MCF 10A (cell line): Measurements from ENCODE around the gene GET4. TPM values are rescaled to one million over a fixed set of nuclear protein-coding genes. Genes with fewer than 3 reads are reported as not detected.

Experiments used
- Bru-seq: library from RNA; stranded (reverse); fragments of 400-500 nt; gene quantifications from one replicate; lab custom pipeline; 2021; lab: Mats Ljungman, UMichigan
- BruChase-seq, 2 experiments: library from RNA; stranded (reverse); fragments of 400-500 nt; gene quantifications; one replicate each; lab custom pipeline; 2021; lab: Mats Ljungman, UMichigan
- BruUV-seq: library from RNA; stranded (reverse); fragments of 400-500 nt; replicated peaks from 2 replicates; lab custom pipeline; 2021; lab: Mats Ljungman, UMichigan
- CTCF ChIA-PET: fragments of 300-600 bp; sonication (Branson Sonifier 250); formaldehyde crosslinking; extraction: SDS; loops from one replicate; lab custom pipeline; 2021; ENCODE audit warnings: antibody characterized with exemption, inconsistent platforms; lab: Yijun Ruan, JAX
- POLR2A ChIA-PET: fragments of 300-600, 350-650 bp; sonication (Branson Sonifier 250); formaldehyde crosslinking; extraction: SDS; loops from one replicate; lab custom pipeline; 2020; ENCODE audit warnings: antibody characterized with exemption, inconsistent platforms; lab: Yijun Ruan, JAX
- DNase-seq: peaks from one replicate; pipeline ENCODE4 v3.0.0-alpha.2; 2018; ENCODE audit not compliant: unreplicated experiment
- H3K27ac Mint-ChIP-seq: one replicate; pipeline ENCODE4 v1.8.0; 2022; ENCODE audit warnings: mild to moderate bottlenecking, low read depth, mixed read lengths; ENCODE audit not compliant: unreplicated experiment
- H3K27me3 Mint-ChIP-seq: one replicate; pipeline ENCODE4 v1.8.0; 2022; ENCODE audit warnings: mixed read lengths; ENCODE audit not compliant: insufficient read depth, unreplicated experiment
- H3K36me3 Mint-ChIP-seq: one replicate; pipeline ENCODE4 v1.8.0; 2022; ENCODE audit warnings: mild to moderate bottlenecking, moderate library complexity, mixed read lengths; ENCODE audit not compliant: insufficient read depth, unreplicated experiment
- H3K4me1 Mint-ChIP-seq: one replicate; pipeline ENCODE4 v1.8.0; 2022; ENCODE audit warnings: mixed read lengths; ENCODE audit not compliant: insufficient read depth, unreplicated experiment
- H3K4me3 Mint-ChIP-seq: one replicate; pipeline ENCODE4 v1.8.0; 2022; ENCODE audit warnings: mild to moderate bottlenecking, moderate library complexity, mixed read lengths; ENCODE audit not compliant: unreplicated experiment
- H3K9me3 Mint-ChIP-seq: one replicate; pipeline ENCODE4 v1.8.0; 2022; ENCODE audit warnings: mixed read lengths; ENCODE audit not compliant: unreplicated experiment
- CTCF ChIP-seq: fragments of 200-600 bp; IDR thresholded peaks from one replicate; pipeline ENCODE4 v1.8.0; 2022; ENCODE audit warnings: antibody characterized with exemption, mild to moderate bottlenecking; ENCODE audit not compliant: unreplicated experiment
- intact Hi-C: fragments of 100-400 bp; cut with micrococcal nuclease; formaldehyde crosslinking; loops from 2 replicates; pipeline ENCODE4 v1.14.1; 2022
- long read RNA-seq: library from polyadenylated mRNA; stranded (forward); transcript quantifications from one replicate; pipeline ENCODE4 v2.0.0, GENCODE V29; 2022
- total RNA-seq: library from RNA; stranded (reverse); gene quantifications from 2 replicates; pipeline ENCODE4 v1.2.3, GENCODE V29; 2022

The GET4 gene
- total RNA-seq (32.6 and 43.9 TPM in 2 replicates), Bru-seq, nascent RNA (percentile 62 among the genes with signal in this experiment), BruChase-seq, experiment 1, labeled RNA remaining after a 6-hour chase (percentile 85 among the genes with signal in this experiment), BruChase-seq, experiment 2, labeled RNA remaining after a 2-hour chase (percentile 76 among the genes with signal in this experiment)
- long read RNA-seq, full-length matches to known transcripts: 86 of 310 reads
- long read RNA-seq, partial matches to known transcripts: 4 of 310 reads
- long read RNA-seq, other reads (novel, unspliced or antisense): 220 of 310 reads

- POLR2A ChIA-PET: interaction anchor here (0.5 to 3.2 kb wide), 13 partner anchors 9 to 550 kb away, joined by 3 to 39 read pairs (median 4); partner anchors contain the start of genes PRKAR1B and SUN1
- H3K4me1 Mint-ChIP-seq: no peaks in the 10 kb centered on the region
- intact Hi-C loops: loop anchor here (10.0 kb wide), 1 partner anchor 552 kb away; no protein-coding TSS in a partner anchor
- TF ChIP-seq CTCF: peak; percentile 20
- H3K36me3 Mint-ChIP-seq: peaks cover 37% of the 10 kb centered on the region
- peak within 1 kb of the TSS; percentile 93 for H3K27ac Mint-ChIP-seq
- no peaks in the 10 kb centered on the region for H3K27me3 Mint-ChIP-seq
- H3K4me3 Mint-ChIP-seq: peak within 1 kb of the TSS; percentile 99
- DNase-seq: peak; percentile 87
- no peaks in the 10 kb centered on the region for H3K9me3 Mint-ChIP-seq
- BruUV-seq: no TSS peak
- CTCF ChIA-PET: interaction anchor here (0.9 to 1.6 kb wide), 7 partner anchors 9 to 92 kb away, joined by 3 to 6 read pairs (median 3); no protein-coding TSS in a partner anchor
Observed at GRCh38 chr7:876077-876971, at the start of gene GET4. Gene GET4 (plus strand): TSS chr7:876554. CDS start chr7:876646, 92 bp downstream.

GRCh38 chr7:828793-829561 lies 47.4 kb upstream of the GET4 start:
- Mint-ChIP-seq H3K27me3 (no peaks in the 10 kb centered on the region), H3K4me3 (no peak overlapping the region), H3K36me3 (peaks cover 38% of the 10 kb centered on the region), H3K27ac (no peak overlapping the region), H3K4me1 (peaks cover 31% of the 10 kb centered on the region), H3K9me3 (no peaks in the 10 kb centered on the region)
- BruUV-seq: no TSS peak
- intact Hi-C loops: no loop called here
- ChIA-PET POLR2A (interaction anchor here (1.1 to 8.3 kb wide), 5 partner anchors 11 to 44 kb away, joined by 3 to 185 read pairs (median 3); no protein-coding TSS in a partner anchor), CTCF (interaction anchor here (0.6 to 1.2 kb wide), 2 partner anchors 12 to 67 kb away, joined by 3 to 4 read pairs; no protein-coding TSS in a partner anchor)
- no peak for TF ChIP-seq CTCF
- no peak for DNase-seq

- DNase-seq: no peak
- Mint-ChIP-seq H3K9me3 (no peaks in the 10 kb centered on the region), H3K4me1 (peaks cover 25% of the 10 kb centered on the region), H3K27ac (peak overlapping the region; percentile 100), H3K4me3 (peak overlapping the region; percentile 66), H3K27me3 (no peaks in the 10 kb centered on the region), H3K36me3 (peaks cover 41% of the 10 kb centered on the region)
- no TSS peak for BruUV-seq
- intact Hi-C loops: no loop called here
- no peak for TF ChIP-seq CTCF
- ChIA-PET CTCF (no interaction called here), POLR2A (interaction anchor here (0.6 to 8.3 kb wide), 7 partner anchors 9 to 46 kb away, joined by 3 to 185 read pairs (median 31); partner anchors contain the start of gene GET4)
Observed at GRCh38 chr7:830069-830468, 46.3 kb upstream of the GET4 start.
